SK-N-MC (cell line): ENCODE measurements around the gene MYO5A.

ENCODE experiments used
- EZH2 ChIP-seq: fragments of 200-600 bp; sonication (generic); IDR thresholded peaks from one replicate; pipeline ENCODE4 v1.6.1; 2017; ENCODE audit warnings: antibody characterized with exemption
- FOXP2 ChIP-seq: optimal IDR thresholded peaks from 2 replicates; pipeline ENCODE3; 2011; ENCODE audit warnings: mild to moderate bottlenecking, moderate library complexity; ENCODE audit not compliant: insufficient read depth; ENCODE audit errors: extremely low read length, control extremely low read depth
- POLR2AphosphoS5 ChIP-seq: IDR thresholded peaks from 2 replicates; pipeline ENCODE4 v1.6.1; 2012; ENCODE audit warnings: mild to moderate bottlenecking, low read depth, low read length, borderline replicate concordance

GRCh38 chr15:52518487-52519371 is 10.0 kb downstream of the MYO5A start:
- TF ChIP-seq POLR2AphosphoS5 (no peak), EZH2 (no peak), FOXP2 (no peak)
